Smooth muscle cell (in vitro differentiated cells): ENCODE measurements around the gene PDE7B. TPM values are rescaled to one million over a fixed set of nuclear protein-coding genes. Genes with fewer than 3 reads are reported as not detected.

Experiments
- DNase-seq: peaks from one replicate; lab custom pipeline; 2025; ENCODE audit not compliant: unreplicated experiment; lab: John Stamatoyannopoulos, UW
- H2AFZ ChIP-seq: fragments of 200-600 bp; sonication (generic); 2 replicates; pipeline ENCODE4 v1.6.0; 2016; ENCODE audit warnings: antibody characterized with exemption, low read depth, mild to moderate bottlenecking
- H3F3A ChIP-seq: fragments of 200-600 bp; sonication (generic); 2 replicates; pipeline ENCODE4 v1.6.0; 2017; ENCODE audit warnings: antibody characterized with exemption, low read depth
- H3K27ac ChIP-seq: fragments of 200-600 bp; sonication (generic); 2 replicates; pipeline ENCODE4 v1.5.1; 2016; ENCODE audit warnings: low read depth, mild to moderate bottlenecking
- H3K27me3 ChIP-seq: fragments of 200-600 bp; sonication (generic); 2 replicates; pipeline ENCODE4 v1.6.1; 2016; ENCODE audit warnings: low read depth, mild to moderate bottlenecking
- H3K36me3 ChIP-seq: fragments of 200-600 bp; sonication (generic); 2 replicates; pipeline ENCODE4 v1.5.1; 2016; ENCODE audit warnings: low read depth
- H3K4me1 ChIP-seq: fragments of 200-600 bp; sonication (generic); 2 replicates; pipeline ENCODE4 v1.5.1; 2016; ENCODE audit warnings: low read depth
- H3K4me2 ChIP-seq: fragments of 200-600 bp; sonication (generic); 2 replicates; pipeline ENCODE4 v1.6.0; 2016; ENCODE audit warnings: mild to moderate bottlenecking
- H3K4me3 ChIP-seq: fragments of 200-600 bp; sonication (generic); 2 replicates; pipeline ENCODE4 v1.5.1; 2016; ENCODE audit warnings: mild to moderate bottlenecking
- H3K79me2 ChIP-seq: fragments of 200-600 bp; sonication (generic); 2 replicates; pipeline ENCODE4 v1.6.0; 2016; ENCODE audit warnings: low read depth, mild to moderate bottlenecking
- H3K9ac ChIP-seq: fragments of 200-600 bp; sonication (generic); 2 replicates; pipeline ENCODE4 v1.6.0; 2016; ENCODE audit warnings: low read depth
- H3K9me3 ChIP-seq: fragments of 200-600 bp; sonication (generic); replicated peaks from 2 replicates; pipeline ENCODE4 v1.5.1; 2016; ENCODE audit warnings: low read depth
- H4K20me1 ChIP-seq: fragments of 200-600 bp; sonication (generic); 2 replicates; pipeline ENCODE4 v1.6.0; 2016; ENCODE audit warnings: low read depth
- CTCF ChIP-seq: fragments of 200-600 bp; sonication (generic); IDR thresholded peaks from 2 replicates; pipeline ENCODE4 v1.5.1; 2017; ENCODE audit warnings: borderline replicate concordance, mild to moderate bottlenecking, antibody characterized with exemption; ENCODE audit not compliant: insufficient read depth, poor library complexity, severe bottlenecking
- WGBS: methylation state at CpG from one replicate; pipeline ENCODE4 v1.1.7; 2016; ENCODE audit warnings: low lambda C conversion rate; 5-methylcytosine and 5-hydroxymethylcytosine counted together
- polyA plus RNA-seq: library from polyadenylated mRNA; unstranded; fragments of >200 nt; fragmentation: Nextera tagmentation; extraction: Ambion mirVana; gene quantifications from 2 replicates; pipeline ENCODE4 v1.2.1, GENCODE V29; 2016
- total RNA-seq: library from RNA; depleted of rRNA; stranded (reverse); fragments of >200 nt; gene quantifications from 2 replicates; pipeline ENCODE4 v1.2.3, GENCODE V29; 2014

PDE7B gene
- total and polyA plus RNA-seq, 2 experiments from 2014 or later, result 23.5 to 36.9 TPM

DNA sequence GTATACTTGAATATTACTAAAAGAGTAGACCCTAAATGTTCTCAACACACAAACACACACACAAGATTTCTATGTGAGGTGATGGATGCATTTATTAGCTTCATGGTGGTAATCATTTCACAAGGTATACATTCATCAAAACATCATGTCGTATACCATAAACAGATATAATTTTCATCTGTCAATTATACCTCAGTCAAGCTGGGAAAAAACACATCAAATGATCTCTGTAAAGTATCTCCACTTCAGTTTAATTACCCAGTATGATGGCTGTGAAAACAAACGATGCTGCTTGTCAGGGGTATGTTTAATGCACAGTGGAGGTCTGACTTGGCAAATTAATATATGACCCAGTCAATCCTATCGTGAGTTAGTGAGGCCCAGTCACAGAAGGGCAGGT lies 241.4 kb downstream of the PDE7B start:
- H4K20me1 ChIP-seq, result no peaks in the 10 kb centered on the region
- H3K4me1 ChIP-seq, result no peaks in the 10 kb centered on the region
- no peak overlapping the region for H2AFZ ChIP-seq
- TF ChIP-seq CTCF, result no peak
- no peaks in the 10 kb centered on the region for H3K36me3 ChIP-seq
- no peak overlapping the region for H3K9ac ChIP-seq
- H3K4me2 ChIP-seq, result no peak overlapping the region
- H3K27ac ChIP-seq, result no peak overlapping the region
- 87% methylated on average over 3 of the region's 3 CpGs for WGBS
- DNase-seq, result no peak
- H3K4me3 ChIP-seq, result no peak overlapping the region
- H3K79me2 ChIP-seq, result peaks cover 40% of the 10 kb centered on the region
- H3K9me3 ChIP-seq, result no peaks in the 10 kb centered on the region
- H3K27me3 ChIP-seq, result no peaks in the 10 kb centered on the region
- no peaks in the 10 kb centered on the region for H3F3A ChIP-seq

GRCh38 chr6:136093835-136094234 lies 242.3 kb downstream of the PDE7B start:
- Histone ChIP-seq H3K4me1 (no peaks in the 10 kb centered on the region), H3K27me3 (no peaks in the 10 kb centered on the region), H3K4me2 (no peak overlapping the region), H3K79me2 (peaks cover 40% of the 10 kb centered on the region), H3K36me3 (no peaks in the 10 kb centered on the region), H3F3A (no peaks in the 10 kb centered on the region), H4K20me1 (no peaks in the 10 kb centered on the region), H3K9ac (no peak overlapping the region), H3K27ac (no peak overlapping the region), H3K4me3 (no peak overlapping the region), H3K9me3 (no peaks in the 10 kb centered on the region), H2AFZ (no peak overlapping the region)
- WGBS, result 77% methylated on average over 1 of the region's 1 CpG
- no peak for DNase-seq
- no peak for TF ChIP-seq CTCF

- WGBS, result 97% methylated on average over 3 of the region's 3 CpGs
- Histone ChIP-seq H4K20me1 (no peaks in the 10 kb centered on the region), H3K36me3 (no peaks in the 10 kb centered on the region), H2AFZ (no peak overlapping the region), H3K9ac (no peak overlapping the region), H3K79me2 (peaks cover 44% of the 10 kb centered on the region), H3K4me2 (no peak overlapping the region), H3K4me3 (no peak overlapping the region), H3F3A (no peaks in the 10 kb centered on the region), H3K27me3 (no peaks in the 10 kb centered on the region), H3K27ac (no peak overlapping the region), H3K9me3 (no peaks in the 10 kb centered on the region), H3K4me1 (no peaks in the 10 kb centered on the region)
- no peak for DNase-seq
- no peak for TF ChIP-seq CTCF
Measured at GRCh38 chr6:136094812-136095211, 243.3 kb downstream of the PDE7B start.

GRCh38 chr6:136095986-136096385 lies 244.5 kb downstream of the PDE7B start:
- Histone ChIP-seq H3K4me2 (no peak overlapping the region), H3K4me1 (no peaks in the 10 kb centered on the region), H4K20me1 (peaks cover 9% of the 10 kb centered on the region), H3F3A (no peaks in the 10 kb centered on the region), H3K4me3 (no peak overlapping the region), H3K27me3 (no peaks in the 10 kb centered on the region), H3K9ac (no peak overlapping the region), H3K79me2 (peaks cover 37% of the 10 kb centered on the region), H2AFZ (no peak overlapping the region), H3K36me3 (no peaks in the 10 kb centered on the region), H3K27ac (no peak overlapping the region), H3K9me3 (no peaks in the 10 kb centered on the region)
- WGBS, result 99% methylated on average over 3 of the region's 3 CpGs
- TF ChIP-seq CTCF, result no peak
- DNase-seq, result no peak
